D341Med (cell line): ENCODE results near the gene BIK.
"Not testable (repeated sequence)": the region's sequence is repeated elsewhere in the genome, so short reads cannot be mapped to it uniquely, and the experiment has no call there.

Source experiments
- DNase-seq: peaks from one replicate; pipeline ENCODE4 v3.0.0; 2012; ENCODE audit warnings: low spot score

Gene BIK

GRCh38 chr22:43136255-43136654 lies 25.7 kb downstream of the BIK start:
- peak; percentile 89 for DNase-seq

GRCh38 chr22:43136801-43137200 lies 26.3 kb downstream of the BIK start:
- no peak for DNase-seq

GRCh38 chr22:43142880-43143562 lies 32.5 kb downstream of the BIK start, which contains the start of gene MCAT:
Gene MCAT, minus strand, starts transcription at chr22:43143398. Its CDS starts 50 bp downstream, at chr22:43143348.
- DNase-seq: peak; percentile 94

GRCh38 chr22:43144949-43145348 lies 34.4 kb downstream of the BIK start:
- DNase-seq: no peak

GRCh38 chr22:43145371-43145770 lies 34.8 kb downstream of the BIK start:
- not testable (repeated sequence) for DNase-seq

- not testable (repeated sequence) for DNase-seq
Measured at GRCh38 chr22:43146332-43146731, 35.8 kb downstream of the BIK start.

GRCh38 chr22:43147821-43148220 lies 37.3 kb downstream of the BIK start:
- no peak for DNase-seq

- no peak for DNase-seq
Measured at GRCh38 chr22:43148581-43148980, 38.0 kb downstream of the BIK start.

- DNase-seq: no peak
Measured at GRCh38 chr22:43150731-43151206, 40.2 kb downstream of the BIK start.

- DNase-seq: peak; percentile 97
Measured at GRCh38 chr22:43151251-43152002, 40.9 kb downstream of the BIK start, which contains the start of gene TSPO. Gene TSPO, plus strand, starts transcription at chr22:43151559. Its CDS starts 7,680 bp downstream, at chr22:43159239.

GRCh38 chr22:43152003-43152356 lies 41.4 kb downstream of the BIK start:
- DNase-seq: no peak

- peak; percentile 73 for DNase-seq
Measured at GRCh38 chr22:43152357-43153071, 42.0 kb downstream of the BIK start.

- DNase-seq: no peak
Measured at GRCh38 chr22:43153899-43154298, 43.3 kb downstream of the BIK start.

GRCh38 chr22:43154887-43155536 lies 44.5 kb downstream of the BIK start:
- no peak for DNase-seq

- DNase-seq: no peak
Measured at GRCh38 chr22:43155789-43156188, 45.2 kb downstream of the BIK start.

- DNase-seq: no peak
Measured at GRCh38 chr22:43156413-43156812, 45.9 kb downstream of the BIK start.

- no peak for DNase-seq
Measured at GRCh38 chr22:43157874-43158546, 47.5 kb downstream of the BIK start.

- no peak for DNase-seq
Measured at GRCh38 chr22:43158778-43159483, 48.4 kb downstream of the BIK start.

- peak; percentile 68 for DNase-seq
Measured at GRCh38 chr22:43159484-43160178, 49.1 kb downstream of the BIK start.

- no peak for DNase-seq
Measured at GRCh38 chr22:43160497-43161126, 50.1 kb downstream of the BIK start.
